Loucy (cell line): ENCODE results near the gene ZGRF1.

Source experiments
- H2AFZ ChIP-seq: fragments of 200-600 bp; sonication (generic); 2 replicates; pipeline ENCODE4 v1.6.0; 2016; ENCODE audit warnings: antibody characterized with exemption, mild to moderate bottlenecking, low read length, moderate library complexity
- H3F3A ChIP-seq: fragments of 200-600 bp; 2 replicates; pipeline ENCODE4 v1.6.0; 2016; ENCODE audit warnings: antibody characterized with exemption, low read depth, mild to moderate bottlenecking
- H3K27me3 ChIP-seq: fragments of 200-600 bp; sonication (generic); 2 replicates; pipeline ENCODE4 v1.6.1; 2014; ENCODE audit warnings: low read length, mild to moderate bottlenecking; ENCODE audit not compliant: insufficient read depth, poor library complexity, severe bottlenecking
- H3K36me3 ChIP-seq: fragments of 200-600 bp; sonication (generic); 2 replicates; pipeline ENCODE4 v1.6.1; 2016; ENCODE audit warnings: low read length; ENCODE audit not compliant: insufficient read depth
- H3K4me1 ChIP-seq: fragments of 200-600 bp; sonication (generic); 2 replicates; pipeline ENCODE4 v1.5.1; 2014; ENCODE audit warnings: low read length, mild to moderate bottlenecking; ENCODE audit not compliant: insufficient read depth, poor library complexity, severe bottlenecking
- H3K4me2 ChIP-seq: fragments of 200-600 bp; sonication (generic); 2 replicates; pipeline ENCODE4 v1.6.0; 2014; ENCODE audit warnings: antibody characterized with exemption, low read length, low read depth, mild to moderate bottlenecking; ENCODE audit not compliant: poor library complexity, severe bottlenecking
- H3K4me3 ChIP-seq: fragments of 200-600 bp; sonication (generic); 2 replicates; pipeline ENCODE4 v1.5.1; 2014; ENCODE audit warnings: low read length, mild to moderate bottlenecking, mixed read lengths; ENCODE audit not compliant: poor library complexity, severe bottlenecking
- H3K79me2 ChIP-seq: fragments of 200-600 bp; sonication (generic); 2 replicates; pipeline ENCODE4 v1.6.1; 2014; ENCODE audit warnings: low read length; ENCODE audit not compliant: insufficient read depth
- H3K9ac ChIP-seq: fragments of 200-600 bp; sonication (generic); 2 replicates; pipeline ENCODE4 v1.6.0; 2014; ENCODE audit warnings: mild to moderate bottlenecking, low read depth, low read length, moderate library complexity; ENCODE audit not compliant: poor library complexity, severe bottlenecking
- H3K9me2 ChIP-seq: fragments of 200-600 bp; sonication (generic); replicated peaks from 2 replicates; pipeline ENCODE4 v1.6.1; 2016; ENCODE audit warnings: low read depth, low read length, mixed read lengths
- H3K9me3 ChIP-seq: fragments of 200-600 bp; sonication (generic); 2 replicates; pipeline ENCODE4 v1.6.1; 2014; ENCODE audit warnings: mild to moderate bottlenecking, antibody characterized with exemption, low read length, low read depth; ENCODE audit not compliant: insufficient read depth
- H4K20me1 ChIP-seq: fragments of 200-600 bp; sonication (generic); 2 replicates; pipeline ENCODE4 v1.6.0; 2014; ENCODE audit warnings: antibody characterized with exemption, low read length, mild to moderate bottlenecking; ENCODE audit not compliant: insufficient read depth, poor library complexity, severe bottlenecking
- EZH2phosphoT487 ChIP-seq: fragments of 200-600 bp; IDR thresholded peaks from 2 replicates; pipeline ENCODE4 v1.6.1; 2018; ENCODE audit warnings: antibody characterized with exemption, mild to moderate bottlenecking, moderate library complexity, borderline replicate concordance
- TF ChIP-seq, protein P1 (sequence below): fragments of 200-600 bp; sonication (generic); conservative IDR thresholded peaks from 2 replicates; pipeline ENCODE4 v1.5.1; 2014; ENCODE audit warnings: mild to moderate bottlenecking, antibody characterized with exemption, low read length

Gene ZGRF1

DNA sequence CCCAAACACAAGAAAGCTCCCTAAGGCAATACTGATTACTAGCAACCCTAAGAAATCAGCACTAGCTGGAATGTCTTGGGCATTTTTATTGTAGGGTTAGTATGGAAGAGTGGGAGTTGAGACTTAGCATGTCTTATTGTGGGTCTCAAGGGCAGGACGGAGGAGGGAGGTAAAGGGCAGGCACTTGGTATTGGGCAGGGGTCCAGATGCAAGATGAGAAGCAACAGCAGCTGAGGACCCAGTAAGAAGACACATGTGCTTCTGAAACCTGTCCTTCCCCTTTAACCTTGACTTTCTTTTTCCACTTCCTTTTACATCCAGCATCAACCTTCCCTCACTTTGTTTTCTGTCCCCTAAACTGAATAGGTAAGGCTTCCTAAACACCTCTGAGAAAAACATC, 37.7 kb upstream of the ZGRF1 start:
- H3K9me2 ChIP-seq, result no peaks in the 10 kb centered on the region
- peaks cover 3% of the 10 kb centered on the region for H3K4me1 ChIP-seq
- TF ChIP-seq EZH2phosphoT487, result no peak
- TF ChIP-seq, protein P1, sequence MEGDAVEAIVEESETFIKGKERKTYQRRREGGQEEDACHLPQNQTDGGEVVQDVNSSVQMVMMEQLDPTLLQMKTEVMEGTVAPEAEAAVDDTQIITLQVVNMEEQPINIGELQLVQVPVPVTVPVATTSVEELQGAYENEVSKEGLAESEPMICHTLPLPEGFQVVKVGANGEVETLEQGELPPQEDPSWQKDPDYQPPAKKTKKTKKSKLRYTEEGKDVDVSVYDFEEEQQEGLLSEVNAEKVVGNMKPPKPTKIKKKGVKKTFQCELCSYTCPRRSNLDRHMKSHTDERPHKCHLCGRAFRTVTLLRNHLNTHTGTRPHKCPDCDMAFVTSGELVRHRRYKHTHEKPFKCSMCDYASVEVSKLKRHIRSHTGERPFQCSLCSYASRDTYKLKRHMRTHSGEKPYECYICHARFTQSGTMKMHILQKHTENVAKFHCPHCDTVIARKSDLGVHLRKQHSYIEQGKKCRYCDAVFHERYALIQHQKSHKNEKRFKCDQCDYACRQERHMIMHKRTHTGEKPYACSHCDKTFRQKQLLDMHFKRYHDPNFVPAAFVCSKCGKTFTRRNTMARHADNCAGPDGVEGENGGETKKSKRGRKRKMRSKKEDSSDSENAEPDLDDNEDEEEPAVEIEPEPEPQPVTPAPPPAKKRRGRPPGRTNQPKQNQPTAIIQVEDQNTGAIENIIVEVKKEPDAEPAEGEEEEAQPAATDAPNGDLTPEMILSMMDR, result no peak
- H4K20me1 ChIP-seq, result no peaks in the 10 kb centered on the region
- H2AFZ ChIP-seq, result no peak overlapping the region
- H3K36me3 ChIP-seq, result no peaks in the 10 kb centered on the region
- H3K9me3 ChIP-seq, result no peaks in the 10 kb centered on the region
- H3K79me2 ChIP-seq, result no peaks in the 10 kb centered on the region
- H3F3A ChIP-seq, result no peaks in the 10 kb centered on the region
- no peak overlapping the region for H3K9ac ChIP-seq
- no peaks in the 10 kb centered on the region for H3K27me3 ChIP-seq
- no peak overlapping the region for H3K4me3 ChIP-seq
- H3K4me2 ChIP-seq, result no peak overlapping the region

DNA sequence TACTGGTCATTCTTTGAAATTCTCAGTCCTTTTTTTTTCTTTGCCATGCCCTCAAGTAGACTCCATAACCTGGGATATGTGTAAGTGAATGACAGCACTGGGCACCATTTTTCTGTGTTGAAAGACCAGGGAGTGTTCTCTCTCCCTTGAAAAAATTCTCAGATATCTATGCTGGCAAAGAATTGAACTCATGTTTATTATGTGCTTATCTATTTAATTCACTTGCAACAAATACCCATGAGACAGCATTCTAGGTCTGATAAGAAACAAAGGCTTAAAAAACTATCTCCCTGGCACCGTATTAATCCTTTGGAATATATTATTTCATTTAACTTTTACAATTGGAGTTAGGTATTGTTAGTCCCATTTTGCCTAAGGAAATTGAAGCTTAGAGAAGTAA, 37.0 kb upstream of the ZGRF1 start:
- TF ChIP-seq EZH2phosphoT487, result no peak
- Histone ChIP-seq H3K36me3 (no peaks in the 10 kb centered on the region), H3F3A (no peaks in the 10 kb centered on the region), H3K4me2 (no peak overlapping the region), H3K9me3 (no peaks in the 10 kb centered on the region), H3K4me3 (no peak overlapping the region), H3K9ac (no peak overlapping the region), H3K9me2 (no peaks in the 10 kb centered on the region), H3K27me3 (no peaks in the 10 kb centered on the region), H2AFZ (no peak overlapping the region), H3K79me2 (no peaks in the 10 kb centered on the region), H4K20me1 (no peaks in the 10 kb centered on the region), H3K4me1 (peaks cover 3% of the 10 kb centered on the region)

DNA sequence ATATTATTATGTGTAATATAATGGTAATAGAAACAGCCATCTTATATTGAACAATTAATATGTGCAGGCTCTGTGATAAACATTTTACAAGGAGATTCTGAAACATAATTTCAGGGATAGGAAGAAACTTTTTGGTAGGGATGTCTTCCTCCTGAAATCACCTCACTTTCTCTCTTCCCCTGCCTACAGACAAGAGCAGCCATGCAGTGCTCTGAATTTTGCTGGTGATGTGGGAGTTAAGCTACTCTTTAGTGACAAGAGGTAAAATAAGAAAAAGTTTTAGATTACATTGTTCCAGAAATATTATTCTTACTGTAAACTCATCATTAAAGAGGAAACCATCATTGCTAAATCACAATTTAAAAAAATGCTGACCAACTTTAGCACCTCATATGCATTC, 36.4 kb upstream of the ZGRF1 start:
- no peaks in the 10 kb centered on the region for H3K9me2 ChIP-seq
- no peak for TF ChIP-seq EZH2phosphoT487
- TF ChIP-seq, protein P1, result no peak

DNA sequence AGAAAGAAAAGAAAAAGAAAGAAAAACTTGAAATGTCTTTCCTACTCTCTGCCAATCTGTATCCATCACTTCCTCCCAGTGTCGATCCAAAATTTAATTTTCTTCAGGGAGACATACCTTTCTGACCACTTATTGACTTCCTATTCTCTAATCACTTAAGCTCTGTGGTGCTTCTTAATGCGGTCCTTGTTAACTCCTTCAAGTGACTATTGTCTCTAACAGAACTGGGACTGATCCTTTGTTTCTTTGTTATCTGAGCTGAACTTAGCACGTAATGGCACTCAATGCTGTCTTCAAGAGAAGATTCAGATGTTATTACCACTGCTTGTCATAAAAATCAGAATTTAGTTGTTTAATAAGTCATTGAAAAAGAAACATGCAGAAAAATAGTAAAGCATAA, 31.4 kb upstream of the ZGRF1 start:
- Histone ChIP-seq H3K79me2 (no peaks in the 10 kb centered on the region), H3K4me2 (no peak overlapping the region), H2AFZ (no peak overlapping the region), H4K20me1 (no peaks in the 10 kb centered on the region), H3K9me3 (no peaks in the 10 kb centered on the region), H3K4me1 (peaks cover 6% of the 10 kb centered on the region), H3K27me3 (no peaks in the 10 kb centered on the region), H3K36me3 (no peaks in the 10 kb centered on the region), H3K9me2 (no peaks in the 10 kb centered on the region), H3K4me3 (no peak overlapping the region), H3F3A (no peaks in the 10 kb centered on the region), H3K9ac (no peak overlapping the region)
- TF ChIP-seq, protein P1, result no peak
- TF ChIP-seq EZH2phosphoT487, result no peak

More for the DNA sequence above, 36.4 kb upstream of the ZGRF1 start:
- Histone ChIP-seq H2AFZ (no peak overlapping the region), H4K20me1 (no peaks in the 10 kb centered on the region), H3K79me2 (no peaks in the 10 kb centered on the region), H3K9ac (no peak overlapping the region), H3K27me3 (no peaks in the 10 kb centered on the region), H3K4me2 (no peak overlapping the region), H3K36me3 (no peaks in the 10 kb centered on the region), H3F3A (no peaks in the 10 kb centered on the region), H3K4me1 (peaks cover 3% of the 10 kb centered on the region), H3K9me3 (no peaks in the 10 kb centered on the region), H3K4me3 (no peak overlapping the region)
